ENCODE results near the gene ZNF474. TPM values are rescaled to one million over a fixed set of nuclear protein-coding genes. Genes with fewer than 3 reads are reported as not detected.

ZNF474 gene
- total RNA-seq, 1 donor from 2014 or later, result 1.3 TPM

DNA sequence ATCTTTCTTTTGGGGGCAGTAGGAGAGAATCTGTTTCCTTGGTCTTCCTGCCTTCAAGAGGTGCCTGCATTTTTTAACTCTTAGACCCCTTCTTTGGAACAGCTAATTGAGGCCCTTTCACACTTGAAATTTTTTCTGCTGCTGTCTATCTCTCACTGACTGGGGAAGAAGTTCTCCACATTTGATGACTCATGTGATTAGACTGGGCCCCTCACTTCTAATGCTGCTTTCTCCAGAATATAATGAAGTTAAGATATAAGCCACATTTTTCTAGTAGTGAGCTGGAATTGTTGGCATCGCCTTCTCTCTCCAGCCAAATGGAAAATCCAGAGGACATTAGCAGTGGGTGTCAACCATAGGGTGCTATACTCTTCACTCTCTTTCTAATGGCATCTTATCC, 12.4 kb downstream of the ZNF474 start:
- H2AFZ ChIP-seq (replicated peaks), result no peak overlapping the region
- H3K4me1 Mint-ChIP-seq, result peaks cover 22% of the 10 kb centered on the region
- H3K27ac ChIP-seq, result no peak overlapping the region
- no peaks in the 10 kb centered on the region for H3K27me3 ChIP-seq
- peaks cover 11% of the 10 kb centered on the region for H3K4me1 ChIP-seq
- DNase-seq (ENCODE audit: low spot score), result no peak
- H3K9me3 ChIP-seq (ENCODE audit: low read depth), result no peaks in the 10 kb centered on the region
- H3K36me3 Mint-ChIP-seq, result no peaks in the 10 kb centered on the region
- no peak overlapping the region for H3K4me3 ChIP-seq
- no peak overlapping the region for H3K4me3 Mint-ChIP-seq
- H3K27me3 Mint-ChIP-seq (ENCODE audit: insufficient read depth, low read depth), result no peaks in the 10 kb centered on the region
- H3K79me2 ChIP-seq (ENCODE audit: low read depth), result no peaks in the 10 kb centered on the region
- TF ChIP-seq EZH2phosphoT487 (IDR thresholded peaks at IDR 0.05) (no peak), EZH2 (IDR thresholded peaks at IDR 0.05) (no peak)
- TF ChIP-seq, protein P1, sequence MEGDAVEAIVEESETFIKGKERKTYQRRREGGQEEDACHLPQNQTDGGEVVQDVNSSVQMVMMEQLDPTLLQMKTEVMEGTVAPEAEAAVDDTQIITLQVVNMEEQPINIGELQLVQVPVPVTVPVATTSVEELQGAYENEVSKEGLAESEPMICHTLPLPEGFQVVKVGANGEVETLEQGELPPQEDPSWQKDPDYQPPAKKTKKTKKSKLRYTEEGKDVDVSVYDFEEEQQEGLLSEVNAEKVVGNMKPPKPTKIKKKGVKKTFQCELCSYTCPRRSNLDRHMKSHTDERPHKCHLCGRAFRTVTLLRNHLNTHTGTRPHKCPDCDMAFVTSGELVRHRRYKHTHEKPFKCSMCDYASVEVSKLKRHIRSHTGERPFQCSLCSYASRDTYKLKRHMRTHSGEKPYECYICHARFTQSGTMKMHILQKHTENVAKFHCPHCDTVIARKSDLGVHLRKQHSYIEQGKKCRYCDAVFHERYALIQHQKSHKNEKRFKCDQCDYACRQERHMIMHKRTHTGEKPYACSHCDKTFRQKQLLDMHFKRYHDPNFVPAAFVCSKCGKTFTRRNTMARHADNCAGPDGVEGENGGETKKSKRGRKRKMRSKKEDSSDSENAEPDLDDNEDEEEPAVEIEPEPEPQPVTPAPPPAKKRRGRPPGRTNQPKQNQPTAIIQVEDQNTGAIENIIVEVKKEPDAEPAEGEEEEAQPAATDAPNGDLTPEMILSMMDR (IDR thresholded peaks at IDR 0.05), result no peak
- no peak overlapping the region for H3K27ac Mint-ChIP-seq
- no peaks in the 10 kb centered on the region for H4K20me1 ChIP-seq (ENCODE audit: low read depth)
- H3K9ac ChIP-seq, result no peak overlapping the region
- no peaks in the 10 kb centered on the region for H3F3A ChIP-seq (ENCODE audit: low read depth)
- H3K9me3 Mint-ChIP-seq, result no peaks in the 10 kb centered on the region
- no peaks in the 10 kb centered on the region for H3K36me3 ChIP-seq
- no peak overlapping the region for H3K4me2 ChIP-seq

DNA sequence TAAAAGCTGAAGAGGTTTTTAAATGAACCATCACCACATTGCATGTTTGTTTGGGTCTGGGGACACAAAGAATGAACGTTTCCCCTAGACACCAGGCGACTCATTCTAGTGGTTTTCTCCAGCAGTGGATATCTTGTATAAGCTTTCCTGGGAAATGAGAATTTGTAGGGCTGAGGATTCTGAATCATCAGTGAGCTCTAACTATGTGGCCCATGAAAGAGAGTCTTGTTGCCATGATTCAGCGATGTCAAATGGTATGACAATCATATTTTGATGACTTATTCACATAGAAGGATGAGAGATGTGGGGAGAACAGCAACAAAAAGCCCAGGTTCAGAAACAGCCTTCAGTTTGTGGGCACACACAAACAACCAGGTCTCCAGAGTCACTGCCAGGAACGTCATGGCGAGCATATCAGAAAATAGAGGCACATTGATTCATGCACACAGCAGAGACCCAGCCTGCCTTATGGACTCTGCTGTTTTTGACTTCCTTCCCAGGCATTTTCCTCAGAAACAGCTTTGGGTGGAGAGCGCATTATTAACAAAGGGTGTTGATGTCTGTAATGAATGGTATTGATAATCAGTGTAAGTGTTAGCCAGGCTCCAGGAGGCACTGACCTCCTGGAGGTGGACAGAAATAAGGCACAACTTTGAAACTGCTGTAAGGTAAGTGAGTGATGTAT, 13.3 kb downstream of the ZNF474 start:
- H3K9me3 ChIP-seq (ENCODE audit: low read depth), result no peaks in the 10 kb centered on the region
- H3K27me3 ChIP-seq, result no peaks in the 10 kb centered on the region
- H3K4me2 ChIP-seq, result no peak overlapping the region
- no peaks in the 10 kb centered on the region for H3F3A ChIP-seq (ENCODE audit: low read depth)
- H3K79me2 ChIP-seq (ENCODE audit: low read depth), result no peaks in the 10 kb centered on the region
- H4K20me1 ChIP-seq (ENCODE audit: low read depth), result no peaks in the 10 kb centered on the region
- no peaks in the 10 kb centered on the region for H3K36me3 ChIP-seq
- Mint-ChIP-seq H3K4me1 (peaks cover 24% of the 10 kb centered on the region), H3K27ac (no peak overlapping the region), H3K9me3 (no peaks in the 10 kb centered on the region), H3K4me3 (no peak overlapping the region), H3K27me3 (ENCODE audit: insufficient read depth, low read depth) (no peaks in the 10 kb centered on the region), H3K36me3 (no peaks in the 10 kb centered on the region)
- peaks cover 11% of the 10 kb centered on the region for H3K4me1 ChIP-seq
- no peak overlapping the region for H2AFZ ChIP-seq (replicated peaks)
- TF ChIP-seq EZH2 (IDR thresholded peaks at IDR 0.05), result no peak
- TF ChIP-seq EZH2phosphoT487 (IDR thresholded peaks at IDR 0.05), result no peak
- TF ChIP-seq, protein P1 (IDR thresholded peaks at IDR 0.05), result no peak
- H3K4me3 ChIP-seq, result no peak overlapping the region
- H3K27ac ChIP-seq, result no peak overlapping the region
- no peak overlapping the region for H3K9ac ChIP-seq
- no peak for DNase-seq (ENCODE audit: low spot score)

DNA sequence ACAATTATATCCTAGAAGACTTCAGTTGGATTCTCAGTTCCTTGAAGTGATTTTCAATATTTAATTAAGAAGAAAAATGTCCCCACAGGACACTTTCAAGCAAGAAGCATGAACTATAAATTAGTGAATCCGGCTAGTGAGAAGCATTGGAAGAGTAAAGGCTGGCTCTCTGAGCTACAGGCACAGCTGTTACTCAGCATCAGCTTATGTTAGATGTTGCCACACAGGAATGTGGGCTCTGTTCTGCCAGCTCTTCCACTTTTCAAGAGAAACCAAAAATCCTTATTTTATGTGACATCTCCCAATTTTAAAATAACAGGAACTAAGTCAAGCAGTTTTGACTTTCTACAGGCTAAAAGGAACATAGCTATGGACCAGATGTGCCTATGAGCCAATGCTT, 14.9 kb downstream of the ZNF474 start:
- H3K36me3 ChIP-seq, result no peaks in the 10 kb centered on the region
- DNase-seq (ENCODE audit: low spot score), result no peak
- Mint-ChIP-seq H3K4me3 (no peak overlapping the region), H3K27ac (no peak overlapping the region), H3K27me3 (ENCODE audit: insufficient read depth, low read depth) (no peaks in the 10 kb centered on the region), H3K4me1 (peaks cover 28% of the 10 kb centered on the region), H3K9me3 (no peaks in the 10 kb centered on the region), H3K36me3 (no peaks in the 10 kb centered on the region)
- H3K4me2 ChIP-seq, result no peak overlapping the region
- no peak overlapping the region for H3K4me3 ChIP-seq
- H2AFZ ChIP-seq (replicated peaks), result no peak overlapping the region
- no peaks in the 10 kb centered on the region for H3F3A ChIP-seq (ENCODE audit: low read depth)
- TF ChIP-seq EZH2 (IDR thresholded peaks at IDR 0.05) (no peak), EZH2phosphoT487 (IDR thresholded peaks at IDR 0.05) (no peak)
- TF ChIP-seq, protein P1 (IDR thresholded peaks at IDR 0.05), result no peak
- peaks cover 11% of the 10 kb centered on the region for H3K4me1 ChIP-seq
- H4K20me1 ChIP-seq (ENCODE audit: low read depth), result no peaks in the 10 kb centered on the region
- no peaks in the 10 kb centered on the region for H3K79me2 ChIP-seq (ENCODE audit: low read depth)
- H3K9me3 ChIP-seq (ENCODE audit: low read depth), result no peaks in the 10 kb centered on the region
- H3K9ac ChIP-seq, result no peak overlapping the region
- H3K27me3 ChIP-seq, result no peaks in the 10 kb centered on the region
- H3K27ac ChIP-seq, result no peak overlapping the region
